Measurements from ENCODE around the gene PLXNB2.

GRCh38 chr22:50226063-50226874 is 81.2 kb downstream of the PLXNB2 start:
- no peak for TF ChIP-seq CTCF (IDR thresholded peaks at IDR 0.05; ENCODE audit: low read length)
- no peak for TF ChIP-seq EZH2 (IDR thresholded peaks at IDR 0.05; ENCODE audit: borderline replicate concordance, low read length)
